ENCODE data around the gene PDE4D.
"Not testable (repeated sequence)": the region's sequence is repeated elsewhere in the genome, so short reads cannot be mapped to it uniquely, and the experiment has no call there.

Gene PDE4D

DNA sequence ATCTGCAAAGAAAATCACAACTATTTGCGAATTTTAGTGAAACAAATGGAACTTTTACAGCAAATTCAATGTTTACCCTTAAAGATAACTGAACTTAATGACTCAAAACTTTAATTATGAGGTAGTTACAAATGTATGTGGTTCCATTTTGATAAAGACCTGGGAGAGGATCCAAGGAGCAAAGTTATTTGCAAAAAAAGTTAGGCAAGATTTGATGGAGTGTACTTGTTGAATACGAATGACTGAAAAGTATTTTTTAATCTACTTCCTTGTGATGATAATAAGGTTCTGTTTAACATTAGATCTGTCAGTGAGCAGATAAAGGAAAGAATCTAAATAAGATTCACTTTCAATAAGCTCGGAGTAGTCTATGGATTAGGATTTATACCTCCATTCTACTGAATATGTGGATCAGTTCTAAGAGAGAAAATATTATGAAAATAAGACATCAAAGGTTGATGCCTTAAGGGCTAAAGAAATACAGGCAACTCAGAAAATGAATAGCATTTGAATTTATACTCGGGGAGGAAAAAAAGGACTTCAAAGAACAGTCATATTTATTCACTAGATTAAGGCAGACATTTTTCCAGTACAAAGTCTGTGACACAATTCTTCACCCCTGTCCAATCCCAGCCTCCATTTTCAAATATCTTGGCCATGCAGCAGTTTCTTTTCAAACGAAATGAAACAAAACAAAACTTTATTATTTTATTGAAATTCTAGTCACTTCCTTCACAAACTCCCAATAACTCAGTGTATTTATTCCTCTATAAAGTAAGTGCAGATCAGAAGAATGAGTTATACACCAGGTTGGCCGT, 199.8 kb downstream of the PDE4D start:
- no peak for DNase-seq

DNA sequence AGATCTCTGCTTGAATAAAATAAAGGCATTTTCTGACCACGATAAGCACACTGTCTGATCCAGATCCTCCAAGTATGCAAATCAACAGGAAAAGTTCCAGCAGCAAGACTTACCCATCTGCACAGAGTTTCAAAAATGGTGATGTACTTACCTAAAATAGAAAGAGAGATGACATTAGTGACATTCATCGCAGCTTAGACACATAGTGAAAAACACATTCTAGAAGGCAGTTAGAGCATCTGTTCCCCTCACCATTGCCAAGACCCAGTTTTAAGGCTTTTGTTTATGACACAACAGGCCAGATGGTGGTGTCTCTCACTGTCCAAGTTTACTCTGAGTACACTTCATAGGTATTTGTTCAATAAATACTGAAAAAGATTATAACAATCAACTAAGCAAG, 207.7 kb downstream of the PDE4D start:
- no peak for DNase-seq

DNA sequence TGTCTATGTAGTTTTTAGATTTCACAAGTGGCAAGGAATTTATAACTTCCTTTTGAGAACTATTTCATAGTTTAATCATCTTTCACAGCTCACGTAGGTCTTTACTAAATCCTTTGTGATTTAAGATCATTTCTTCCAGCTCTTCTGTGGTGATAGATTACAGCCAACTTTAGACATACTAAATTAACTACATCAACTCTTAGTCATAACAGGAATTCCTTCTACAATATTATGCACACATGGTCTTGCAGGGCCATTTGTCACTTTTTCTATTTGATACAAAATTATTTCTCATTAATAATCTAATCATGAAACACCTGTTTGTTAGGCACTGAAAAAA, 208.4 kb downstream of the PDE4D start:
- DNase-seq, result no peak

DNA sequence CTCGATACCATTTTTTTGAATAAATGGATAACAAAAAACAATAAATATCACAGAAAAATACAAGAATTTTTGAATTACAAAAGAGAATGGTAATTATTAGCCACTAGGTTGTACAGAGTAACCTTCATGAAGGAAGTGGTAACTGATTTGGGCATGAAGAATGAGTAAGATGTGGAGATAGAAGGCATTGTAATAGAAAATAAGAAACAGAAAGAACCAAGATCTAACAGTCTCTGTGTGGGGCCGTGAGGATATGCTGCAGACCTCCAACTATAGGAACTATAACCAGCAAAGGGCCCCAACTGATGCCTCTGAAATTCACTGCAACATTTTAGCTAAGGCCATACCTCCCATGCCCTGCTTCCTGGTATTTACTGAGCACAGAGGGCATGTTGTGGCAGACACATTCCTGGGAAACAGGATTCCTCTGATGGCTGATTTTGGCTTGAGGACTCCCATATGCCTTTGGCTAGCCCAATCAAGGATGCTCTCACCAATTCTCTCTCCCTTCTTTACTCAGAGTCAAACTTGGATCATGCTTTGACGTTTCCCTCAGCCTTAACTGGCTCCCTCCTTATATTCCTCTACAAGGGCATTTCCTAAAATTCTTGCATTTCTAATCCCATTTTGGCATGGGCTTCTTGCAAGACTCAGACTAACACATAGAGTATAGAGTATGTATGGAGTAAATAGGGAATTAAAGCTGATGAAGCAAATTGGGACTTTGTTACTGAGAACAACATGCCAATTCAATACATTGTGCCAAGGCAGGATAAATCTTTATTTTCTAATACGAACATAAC, 208.9 kb downstream of the PDE4D start:
- DNase-seq, result no peak

DNA sequence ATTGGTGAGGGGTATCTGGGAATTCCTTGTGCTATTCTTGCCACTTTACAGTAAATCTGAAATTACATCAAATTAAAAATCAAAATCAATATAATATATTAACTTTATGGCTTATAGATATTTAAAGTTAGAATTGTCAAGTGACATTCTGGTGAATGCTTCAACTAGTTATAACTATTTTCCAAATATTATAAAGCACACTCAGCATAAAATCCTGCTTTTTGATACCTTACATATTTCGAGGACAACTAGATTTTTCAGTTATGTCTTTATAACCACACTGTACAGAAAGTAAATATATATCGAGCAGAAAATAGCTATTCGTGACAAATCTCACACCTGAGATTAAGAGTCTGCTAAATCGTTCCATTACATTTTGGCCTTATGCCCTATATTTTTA, 210.2 kb downstream of the PDE4D start:
- DNase-seq, result no peak

DNA sequence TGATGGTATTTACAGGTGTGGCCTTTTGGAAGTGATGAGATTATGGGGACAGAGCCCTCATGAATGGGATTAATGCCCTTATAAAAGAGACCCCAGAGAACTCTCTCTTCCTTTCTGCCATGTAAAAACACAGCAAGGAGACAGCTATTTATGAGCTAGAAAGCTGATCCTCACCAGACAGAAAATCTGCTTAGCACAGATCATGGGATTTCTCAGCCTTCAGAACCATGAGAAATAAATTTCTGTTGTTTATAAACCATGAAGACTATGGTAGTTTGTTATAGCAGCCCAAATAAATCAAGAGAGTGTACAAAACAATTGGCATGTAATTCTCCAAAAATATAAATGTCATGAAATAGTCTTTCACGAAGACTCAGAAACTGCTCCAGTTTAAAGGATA, 211.0 kb downstream of the PDE4D start:
- no peak for DNase-seq

DNA sequence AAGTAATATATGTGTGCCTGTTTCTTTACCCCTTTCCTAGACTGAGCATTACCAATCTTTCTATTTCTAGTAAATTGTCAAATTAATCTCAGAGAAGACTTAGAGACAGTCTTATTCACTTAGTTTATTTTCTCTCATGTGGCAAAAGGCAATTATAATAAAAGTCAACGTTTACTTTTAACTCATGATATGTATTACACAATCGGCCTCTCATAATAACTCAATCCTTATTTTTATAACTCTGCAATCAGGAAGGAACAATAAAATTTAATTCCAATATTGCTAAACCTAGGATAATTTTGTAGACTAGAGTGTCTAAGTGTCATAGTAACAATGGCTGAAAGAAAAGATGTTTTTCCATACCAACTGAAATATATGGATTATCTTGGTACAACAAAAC, 214.6 kb downstream of the PDE4D start:
- DNase-seq, result no peak

DNA sequence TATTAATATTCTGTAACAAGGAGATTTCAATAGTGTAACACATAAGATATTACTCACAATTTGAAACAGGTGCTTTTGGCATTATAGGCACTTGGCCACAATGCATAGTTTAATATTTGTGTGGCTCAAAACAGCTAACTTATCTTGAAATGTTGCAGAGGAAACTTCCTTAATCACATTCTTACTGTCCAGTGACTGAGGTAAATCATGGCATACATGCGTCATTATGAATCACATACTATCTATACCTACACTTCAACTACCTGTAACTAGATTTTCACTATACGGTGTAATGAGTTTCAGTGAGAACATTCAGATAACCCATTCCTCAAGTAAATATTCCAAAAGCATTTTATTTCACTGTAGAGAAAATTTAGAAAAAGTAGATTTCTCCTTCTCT, 218.8 kb downstream of the PDE4D start:
- DNase-seq, result no peak

DNA sequence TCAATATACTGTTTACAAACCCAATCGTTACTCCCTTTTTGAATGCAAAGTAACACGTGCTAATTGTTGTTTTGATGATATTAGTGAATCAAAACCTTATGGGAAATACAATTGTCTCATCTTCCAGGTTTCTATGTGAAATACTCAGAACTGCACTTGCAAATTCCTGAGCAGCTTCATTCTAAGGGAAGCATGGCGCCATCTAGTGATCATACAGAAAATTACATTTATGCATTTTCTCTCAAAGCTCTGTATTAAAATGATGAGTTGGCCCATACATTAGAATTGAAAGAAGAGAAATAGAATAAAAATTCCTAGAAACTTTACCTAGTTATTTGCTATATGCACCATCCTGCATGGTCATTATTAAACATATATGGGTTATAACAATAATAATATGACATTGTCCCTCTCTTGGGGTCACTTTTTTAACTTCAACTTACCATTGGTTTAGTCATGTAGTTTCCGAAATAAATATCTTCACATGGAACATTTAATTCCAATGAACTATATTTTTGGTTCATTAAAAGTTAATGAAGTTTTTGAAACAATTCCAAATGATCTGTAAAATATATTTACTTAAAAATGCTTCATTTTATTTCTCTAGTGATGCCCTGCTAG, 220.0 kb downstream of the PDE4D start:
- peak; percentile 11 for DNase-seq

DNA sequence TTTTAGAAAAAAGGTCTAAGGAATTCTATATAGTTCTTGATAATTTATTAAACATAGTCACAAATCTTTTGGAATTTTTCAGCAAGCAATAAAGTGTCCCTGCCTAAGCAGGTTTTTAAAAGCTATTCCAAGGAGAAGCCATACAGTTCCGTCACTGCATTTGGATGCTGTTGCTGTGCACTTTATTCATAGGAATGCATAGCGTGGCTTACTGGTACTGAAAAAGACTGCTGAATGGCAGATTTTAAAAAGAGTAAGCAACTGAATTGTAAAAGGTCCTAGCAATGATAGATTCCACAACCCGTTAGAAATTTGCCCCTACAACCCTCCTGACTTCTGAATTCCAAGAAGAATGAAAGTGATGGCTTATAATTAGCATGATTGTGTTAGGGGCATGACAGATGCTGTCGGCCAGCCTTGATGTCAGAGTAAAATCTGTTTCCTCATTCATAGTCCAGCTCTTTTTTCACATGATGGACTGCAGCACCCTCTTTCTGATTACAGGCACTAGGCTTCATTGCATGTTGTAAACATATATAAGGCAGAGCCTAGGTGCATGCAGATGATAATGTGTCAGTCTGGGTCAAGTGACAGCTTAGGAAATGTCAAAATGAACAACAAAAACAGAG, 227.0 kb downstream of the PDE4D start:
- no peak for DNase-seq

DNA sequence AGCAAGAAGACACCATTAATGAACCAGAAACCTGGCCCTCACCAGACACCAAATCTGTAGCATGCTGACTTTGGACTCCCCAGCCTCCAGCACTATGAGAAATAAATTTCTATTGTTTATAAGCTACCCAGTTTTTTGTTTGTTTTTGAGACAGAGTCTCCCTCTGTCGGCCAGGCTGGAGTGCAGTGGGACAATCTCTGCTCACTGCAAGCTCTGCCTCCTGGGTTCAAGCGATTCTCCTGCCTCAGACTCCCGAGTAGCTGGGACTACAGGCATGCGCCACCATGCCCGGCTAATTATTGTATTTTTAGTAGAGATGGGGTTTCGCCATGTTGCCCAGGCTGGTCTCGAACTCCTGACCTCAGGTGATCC, 227.7 kb downstream of the PDE4D start:
- not testable (repeated sequence) for DNase-seq

DNA sequence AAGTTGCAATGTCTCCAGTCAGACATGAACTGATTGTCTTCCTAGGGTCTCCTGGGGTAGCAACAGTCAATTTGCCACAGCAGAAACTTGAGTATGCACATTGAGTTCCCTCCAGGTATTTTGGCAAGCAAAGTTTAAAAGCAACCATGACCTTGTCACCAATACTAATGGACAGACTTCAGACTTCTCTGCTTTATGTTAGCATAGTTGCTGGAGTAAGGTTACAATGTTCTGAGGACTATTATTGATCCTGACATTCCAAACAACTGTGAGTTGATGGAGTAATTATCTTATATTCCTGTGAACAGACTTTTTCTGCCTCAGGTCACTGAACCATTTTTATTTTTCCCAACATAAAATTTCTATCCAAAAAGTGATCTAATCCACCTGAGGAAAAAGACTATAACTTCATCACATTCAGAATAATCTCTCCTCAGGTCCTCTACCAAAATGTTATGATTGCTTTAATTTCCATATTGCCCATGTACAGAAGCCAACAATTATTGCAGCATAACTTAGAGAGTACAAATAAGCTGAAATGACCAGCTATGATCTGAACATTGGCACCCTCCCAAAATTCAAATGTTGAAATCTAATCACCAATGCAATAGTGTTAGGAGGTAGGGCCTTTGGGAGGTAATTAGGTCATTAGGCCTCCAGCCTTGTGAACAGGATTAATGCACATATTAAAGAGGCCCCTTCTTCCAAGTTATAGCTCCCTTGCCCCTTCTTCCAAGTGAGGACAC, 228.3 kb downstream of the PDE4D start:
- DNase-seq, result no peak

DNA sequence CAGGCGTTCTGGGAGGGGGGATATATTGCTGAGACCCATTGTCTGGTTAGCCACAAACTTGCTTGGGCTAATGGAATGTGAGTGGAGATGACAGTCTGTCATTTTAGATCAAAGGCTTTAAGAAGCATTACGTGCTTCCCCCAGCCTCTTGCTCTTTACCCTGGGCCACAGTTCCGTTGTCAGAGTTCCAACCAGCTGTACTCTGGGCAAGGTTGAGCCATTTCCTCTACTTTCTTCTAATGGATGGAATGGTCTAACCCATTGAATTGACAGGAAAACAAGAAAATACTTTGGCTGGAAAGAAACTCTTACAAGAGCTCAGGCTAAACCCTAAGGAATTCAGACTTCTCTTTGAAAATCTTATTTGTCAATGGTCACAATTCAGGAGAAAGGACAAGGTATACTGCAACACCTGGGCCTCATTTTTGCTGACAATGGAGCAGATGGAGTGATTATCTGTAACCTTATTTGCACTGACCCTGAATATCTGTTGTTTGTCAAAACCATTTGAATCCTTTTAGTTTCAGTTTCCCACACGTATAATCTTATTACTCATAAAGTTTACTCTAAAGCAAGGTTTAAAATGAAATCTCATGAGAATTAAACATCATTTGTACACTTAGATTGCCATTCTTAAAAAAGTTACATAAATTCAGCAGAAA, 231.4 kb downstream of the PDE4D start:
- peak; percentile 60 for DNase-seq

DNA sequence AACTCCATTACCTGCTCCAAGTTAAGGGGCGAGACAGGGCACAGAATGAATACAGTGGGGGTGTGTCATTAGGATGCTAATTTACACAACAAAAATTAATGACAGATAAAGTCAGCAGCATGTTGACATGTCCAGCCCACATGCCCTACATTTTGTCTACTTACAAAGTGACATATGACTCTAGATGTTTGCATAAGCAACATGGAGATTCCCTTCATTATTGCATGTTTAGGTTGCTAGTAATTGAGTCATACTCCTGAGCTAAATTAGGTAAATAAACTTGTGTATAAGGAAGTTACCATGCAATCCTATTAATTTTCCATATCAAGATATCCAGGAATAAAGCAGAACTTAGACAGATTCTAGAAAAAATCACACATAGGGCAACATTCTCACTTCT, 232.2 kb downstream of the PDE4D start:
- DNase-seq, result no peak

DNA sequence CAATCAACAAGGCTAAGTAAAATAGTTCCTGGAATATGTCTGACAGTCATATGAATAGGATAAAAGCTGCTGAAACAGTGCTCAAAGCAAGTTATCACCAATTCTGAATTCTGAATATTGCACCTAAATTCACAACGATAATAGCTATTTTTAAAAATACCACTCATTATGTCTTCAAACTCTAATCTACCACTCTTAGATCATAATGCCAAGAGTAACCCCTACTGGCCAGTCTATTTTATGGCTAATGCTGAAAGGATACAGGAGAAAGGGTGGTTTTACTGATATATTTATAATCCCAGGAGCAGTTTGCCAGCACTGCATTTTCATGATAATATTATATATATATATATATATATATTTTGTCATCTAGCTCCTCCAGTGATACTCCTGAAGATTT, 232.8 kb downstream of the PDE4D start:
- DNase-seq, result peak; percentile 37

DNA sequence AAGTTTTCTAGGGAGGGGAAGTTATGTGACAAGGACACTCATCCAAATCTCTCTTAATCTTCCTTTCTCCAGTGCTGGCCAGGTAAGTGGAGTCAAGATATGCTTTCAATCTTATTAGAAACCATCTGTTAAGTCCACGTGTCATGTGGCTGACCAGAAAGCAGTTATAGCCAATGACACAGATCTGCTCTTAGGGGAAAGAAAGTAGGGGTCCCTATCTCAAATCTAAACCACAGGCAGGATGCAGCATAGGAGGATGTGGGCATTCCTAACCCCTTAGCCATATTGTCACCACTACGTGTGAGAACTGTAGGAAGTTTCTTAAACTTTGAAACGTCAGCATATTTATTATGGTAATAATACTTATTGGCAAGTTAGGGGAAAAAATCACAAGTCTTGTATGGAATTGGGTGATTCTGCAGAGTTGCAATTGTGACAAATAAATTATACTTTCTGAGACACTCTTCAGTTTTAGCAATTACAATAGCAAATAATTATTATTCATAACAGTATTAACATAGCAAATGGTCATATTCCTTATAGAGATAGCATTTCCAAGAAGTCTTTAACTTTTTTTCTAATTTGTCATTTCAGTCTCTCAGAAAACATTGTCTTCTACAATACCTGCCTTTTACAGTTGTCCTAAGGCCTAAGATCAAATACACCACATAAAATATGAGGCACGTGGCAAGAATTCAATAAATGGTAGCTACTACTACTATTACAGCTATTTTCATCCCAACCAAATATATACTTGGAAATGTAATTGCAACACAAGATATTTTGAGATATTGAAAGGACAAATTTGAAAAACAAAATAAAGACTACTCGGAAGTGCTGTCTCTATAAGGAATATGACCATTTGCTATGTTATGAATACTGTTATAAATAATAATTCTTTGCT, 236.9 kb downstream of the PDE4D start:
- DNase-seq, result no peak

DNA sequence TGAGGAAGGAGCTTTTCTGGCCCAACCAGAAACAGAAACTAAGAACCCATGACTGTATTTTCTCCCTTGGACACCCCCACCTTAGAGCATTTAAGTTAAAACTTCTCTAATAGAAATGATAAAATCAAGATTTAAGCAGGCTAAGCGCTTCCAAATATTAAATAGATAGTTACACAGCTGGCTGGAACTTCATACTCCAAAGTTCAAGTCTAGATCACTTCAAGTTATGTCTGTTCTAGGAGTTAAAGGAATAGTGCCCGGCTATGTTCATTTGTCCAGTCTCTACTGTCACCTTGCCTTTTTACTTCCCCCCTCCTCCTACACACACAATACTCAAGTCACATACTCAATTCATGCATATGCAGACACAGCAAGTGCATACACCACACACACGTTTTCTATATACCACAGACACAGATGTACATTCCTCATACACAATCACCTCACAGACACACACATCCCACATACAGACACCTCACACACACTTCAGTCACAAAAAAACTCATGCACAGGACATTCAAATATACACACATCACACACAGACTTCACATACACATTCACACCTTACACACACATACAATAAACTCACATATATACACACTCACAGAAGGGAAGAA, 237.7 kb downstream of the PDE4D start:
- DNase-seq, result no peak

DNA sequence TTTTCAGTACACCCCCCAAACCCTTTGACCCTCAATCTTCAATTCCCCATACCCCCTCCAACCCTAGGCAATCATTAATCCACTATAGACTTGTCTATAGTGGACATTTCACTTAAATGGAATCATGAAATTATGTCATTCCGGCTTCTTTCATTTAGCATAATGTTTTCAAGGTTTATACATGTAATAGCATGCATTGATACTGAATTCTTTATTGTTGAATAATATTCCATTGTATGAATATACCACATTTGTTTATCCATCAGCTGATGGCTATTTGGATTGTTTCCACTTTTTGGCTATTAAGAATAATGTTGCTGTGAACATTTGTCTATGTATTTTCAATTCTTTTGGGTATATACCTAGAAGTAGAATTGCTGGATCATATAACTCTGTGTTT, 238.8 kb downstream of the PDE4D start:
- DNase-seq, result no peak

DNA sequence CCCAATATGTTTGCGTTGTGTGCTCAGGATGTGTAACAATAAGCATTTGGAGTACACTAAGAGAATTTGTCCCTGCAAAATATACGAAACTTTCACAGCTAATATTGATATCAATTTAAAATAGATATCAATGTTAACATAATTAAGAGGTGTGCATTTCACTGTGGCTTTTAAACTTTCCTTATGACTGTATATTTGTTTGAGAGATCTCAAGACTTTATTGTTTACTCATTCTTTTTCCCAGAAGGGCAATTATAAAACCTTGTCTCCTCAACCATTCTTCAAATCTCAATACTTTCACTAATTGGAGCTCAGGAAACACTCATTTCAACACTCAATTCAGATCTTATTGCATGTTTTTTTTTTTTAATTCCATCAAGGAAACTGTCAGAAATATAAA, 241.1 kb downstream of the PDE4D start:
- DNase-seq, result no peak
